GM12874 (cell line): ENCODE measurements around the gene SF3B1.

Experiments
- CTCF ChIP-seq: IDR thresholded peaks from 2 replicates; pipeline ENCODE4 v1.5.1; 2011; ENCODE audit warnings: low read depth, mild to moderate bottlenecking, control low read depth, low read length, moderate library complexity; ENCODE audit not compliant: insufficient read depth

The SF3B1 gene

GRCh38 chr2:197405582-197405981 lies 29.2 kb downstream of the SF3B1 start:
- no peak for TF ChIP-seq CTCF

- TF ChIP-seq CTCF, result no peak
Observed at GRCh38 chr2:197399887-197400540, 34.8 kb downstream of the SF3B1 start.

GRCh38 chr2:197398913-197399312 lies 35.9 kb downstream of the SF3B1 start:
- no peak for TF ChIP-seq CTCF

- no peak for TF ChIP-seq CTCF
Observed at GRCh38 chr2:197391220-197391717, 43.6 kb downstream of the SF3B1 start.

- no peak for TF ChIP-seq CTCF
Observed at GRCh38 chr2:197388866-197389587, 45.8 kb downstream of the SF3B1 start.

GRCh38 chr2:197387179-197387578 lies 47.6 kb downstream of the SF3B1 start:
- no peak for TF ChIP-seq CTCF

GRCh38 chr2:197386242-197386641 lies 48.6 kb downstream of the SF3B1 start:
- TF ChIP-seq CTCF, result no peak
